ENCODE results near the gene SETBP1. TPM values are rescaled to one million over a fixed set of nuclear protein-coding genes. Genes with fewer than 3 reads are reported as not detected.

Gene SETBP1
- total and polyA plus RNA-seq, 3 donors from 2014 or later: 6.2 to 34.7 (median 33.1) TPM

- no peaks in the 10 kb centered on the region for H3K9me3 ChIP-seq
- H3K27ac ChIP-seq: no peak overlapping the region
- 55 to 79% methylated on average over 2 of the region's 2 CpGs for WGBS, 2 donors
- no peak for DNase-seq
- no peaks in the 10 kb centered on the region for H3K36me3 ChIP-seq (ENCODE audit: low read depth, missing control alignments)
- no peaks in the 10 kb centered on the region for H3K27me3 ChIP-seq
- peaks cover 9% of the 10 kb centered on the region for H3K4me1 ChIP-seq
- H3K4me3 ChIP-seq: no peak overlapping the region
- intact Hi-C loops (cut with DNase I; ENCODE audit: low total_unique reads): no loop called here
- TF ChIP-seq CTCF (IDR thresholded peaks at IDR 0.05): no peak
- no peak for TF ChIP-seq POLR2A (IDR thresholded peaks at IDR 0.05)
Observed at GRCh38 chr18:44857081-44857480, 176.4 kb downstream of the SETBP1 start.

DNA sequence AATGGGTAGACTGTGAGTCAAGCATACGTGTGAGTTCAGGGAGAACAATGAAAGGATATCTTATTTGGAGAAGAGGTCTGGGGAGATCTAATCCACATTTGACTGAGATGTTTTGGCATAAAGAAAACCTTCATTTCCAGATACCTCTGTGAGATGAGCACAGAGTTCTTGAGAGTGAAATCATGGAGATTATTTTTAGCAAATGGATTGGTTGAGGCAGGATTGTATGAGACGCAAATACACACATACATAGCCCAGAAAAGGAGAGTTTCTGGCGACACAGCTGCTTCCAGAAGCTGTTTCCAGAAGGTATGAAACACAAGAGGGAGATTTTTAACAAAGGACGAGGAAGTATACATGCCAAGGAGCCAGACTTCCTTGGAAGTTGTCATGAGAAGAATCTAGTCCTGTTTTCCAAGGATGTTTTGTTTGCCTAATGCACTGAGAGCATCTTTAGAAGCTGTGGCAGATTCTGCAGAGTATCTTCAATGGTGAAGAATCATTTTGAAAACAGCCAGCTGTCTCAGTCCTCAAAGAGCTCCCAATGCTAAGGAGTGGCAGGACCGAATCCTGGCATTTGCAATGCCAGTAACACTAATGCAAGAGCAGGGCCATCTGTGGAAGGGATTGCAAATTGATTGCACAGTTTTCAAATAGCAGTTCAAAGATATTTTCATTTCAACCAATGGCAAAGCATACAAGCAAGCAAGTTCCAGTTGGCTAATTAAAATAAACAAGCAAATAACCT lies 177.2 kb downstream of the SETBP1 start:
- H3K36me3 ChIP-seq (ENCODE audit: low read depth, missing control alignments): no peaks in the 10 kb centered on the region
- no peak overlapping the region for H3K4me3 ChIP-seq
- DNase-seq: no peak
- WGBS, 2 donors: 86 to 89% methylated on average over 5 of the region's 5 CpGs
- TF ChIP-seq POLR2A (IDR thresholded peaks at IDR 0.05): no peak
- TF ChIP-seq CTCF (IDR thresholded peaks at IDR 0.05): no peak
- H3K27me3 ChIP-seq: no peaks in the 10 kb centered on the region
- intact Hi-C loops (cut with DNase I; ENCODE audit: low total_unique reads): no loop called here
- no peak overlapping the region for H3K27ac ChIP-seq
- H3K4me1 ChIP-seq: peaks cover 2% of the 10 kb centered on the region
- no peaks in the 10 kb centered on the region for H3K9me3 ChIP-seq

- H3K4me3 ChIP-seq: no peak overlapping the region
- H3K9me3 ChIP-seq: no peaks in the 10 kb centered on the region
- intact Hi-C loops (cut with DNase I; ENCODE audit: low total_unique reads): no loop called here
- no peaks in the 10 kb centered on the region for H3K36me3 ChIP-seq (ENCODE audit: low read depth, missing control alignments)
- H3K27me3 ChIP-seq: no peaks in the 10 kb centered on the region
- no peak for DNase-seq
- H3K4me1 ChIP-seq: no peaks in the 10 kb centered on the region
- TF ChIP-seq POLR2A (IDR thresholded peaks at IDR 0.05): no peak
- H3K27ac ChIP-seq: no peak overlapping the region
Observed at GRCh38 chr18:44859263-44859662, 178.6 kb downstream of the SETBP1 start.

GRCh38 chr18:44859751-44860439 lies 179.2 kb downstream of the SETBP1 start:
- no peaks in the 10 kb centered on the region for H3K36me3 ChIP-seq (ENCODE audit: low read depth, missing control alignments)
- H3K9me3 ChIP-seq: no peaks in the 10 kb centered on the region
- no peak overlapping the region for H3K4me3 ChIP-seq
- 46 to 51% methylated on average over 6 of the region's 6 CpGs for WGBS, 2 donors
- DNase-seq: no peak
- intact Hi-C loops (cut with DNase I; ENCODE audit: low total_unique reads): no loop called here
- H3K27me3 ChIP-seq: no peaks in the 10 kb centered on the region
- no peak overlapping the region for H3K27ac ChIP-seq
- TF ChIP-seq CTCF (IDR thresholded peaks at IDR 0.05): no peak
- TF ChIP-seq POLR2A (IDR thresholded peaks at IDR 0.05): no peak
- H3K4me1 ChIP-seq: no peaks in the 10 kb centered on the region

DNA sequence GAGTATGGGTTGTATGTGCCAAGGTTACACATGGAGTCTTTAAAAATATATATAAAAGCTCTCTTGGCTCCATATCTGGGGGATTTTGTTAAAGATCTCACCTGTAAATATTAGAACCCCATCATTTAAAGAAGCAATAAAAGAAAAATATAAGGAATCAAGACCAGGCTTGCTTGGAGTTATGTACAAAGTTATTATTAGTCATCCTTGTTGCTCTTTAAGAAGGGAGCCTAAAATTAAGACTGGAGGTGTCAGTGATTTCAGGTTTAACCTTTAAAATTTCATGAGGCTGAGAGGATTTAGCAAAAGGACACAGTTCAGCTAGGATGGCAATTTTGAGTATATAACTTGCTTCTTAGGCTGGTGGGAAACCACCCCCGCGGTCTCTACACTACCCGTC lies 181.4 kb downstream of the SETBP1 start:
- Histone ChIP-seq H3K9me3 (no peaks in the 10 kb centered on the region), H3K4me1 (no peaks in the 10 kb centered on the region), H3K27ac (no peak overlapping the region), H3K27me3 (no peaks in the 10 kb centered on the region), H3K4me3 (no peak overlapping the region), H3K36me3 (ENCODE audit: low read depth, missing control alignments) (no peaks in the 10 kb centered on the region)
- TF ChIP-seq CTCF (IDR thresholded peaks at IDR 0.05) (no peak), POLR2A (IDR thresholded peaks at IDR 0.05) (no peak)
- intact Hi-C loops (cut with DNase I; ENCODE audit: low total_unique reads): no loop called here
- 93 to 95% methylated on average over 3 of the region's 3 CpGs for WGBS, 2 donors
- no peak for DNase-seq
